HEK293 (cell line): ENCODE results near the gene ELOVL7.

Experiments
- CTCF ChIA-PET: fragments of 350-600 bp; formaldehyde crosslinking; extraction: SDS; loops from one replicate; lab custom pipeline; 2021; ENCODE audit warnings: antibody characterized with exemption; lab: Yijun Ruan, JAX
- POLR2A ChIA-PET: fragments of 300-600 bp; formaldehyde crosslinking; extraction: SDS; loops from one replicate; lab custom pipeline; 2020; ENCODE audit warnings: antibody characterized with exemption, inconsistent platforms; lab: Yijun Ruan, JAX
- H3K27ac ChIP-seq: fragments of 200-500 bp; sonication (Bioruptor generic); 2 replicates; pipeline ENCODE4 v1.5.1; 2014; ENCODE audit warnings: low read depth, low read length, control low read depth, inconsistent platforms; ENCODE audit errors: extremely low read depth
- H3K36me3 ChIP-seq, 2 experiments: fragments of 200-500 bp in 1 of 2; sonication (Bioruptor generic) in 1 of 2; 1 replicate in 1 of 2; 2 replicates in 1 of 2; pipeline ENCODE4 v1.5.1; 2014 to 2017; ENCODE audit warnings: inconsistent platforms in 2 of 2, low read length in 2 of 2; ENCODE audit not compliant: control insufficient read depth in 2 of 2, insufficient read depth in 1 of 2
- H3K4me1 ChIP-seq: fragments of 200-500 bp; sonication (Bioruptor generic); 2 replicates; pipeline ENCODE4 v1.5.1; 2014; ENCODE audit warnings: mild to moderate bottlenecking, low read length, inconsistent platforms; ENCODE audit not compliant: control insufficient read depth, insufficient read depth
- H3K4me3 ChIP-seq: 2 replicates; pipeline ENCODE4 v1.5.1; 2011; ENCODE audit warnings: low read depth, mild to moderate bottlenecking, control low read depth, low read length, moderate library complexity
- H3K9me3 ChIP-seq: fragments of 200-500 bp; sonication (Bioruptor generic); 2 replicates; pipeline ENCODE4 v1.5.1; 2014; ENCODE audit warnings: low read depth, low read length, inconsistent platforms; ENCODE audit not compliant: control insufficient read depth, insufficient read depth
- IKZF3 ChIP-seq: fragments of 450-650 bp; IDR thresholded peaks from 2 replicates; pipeline ENCODE4 v1.5.0; 2018; ENCODE audit warnings: missing biosample characterization, mild to moderate bottlenecking, missing genetic modification characterization, moderate library complexity
- SCRT2 ChIP-seq: fragments of 450-650 bp; formaldehyde crosslinking; IDR thresholded peaks from 2 replicates; pipeline ENCODE4 v1.5.1; 2016; ENCODE audit warnings: missing biosample characterization, missing genetic modification characterization
- TSHZ1 ChIP-seq: fragments of 450-650 bp; formaldehyde crosslinking; IDR thresholded peaks from 2 replicates; pipeline ENCODE4 v1.5.1; 2016; ENCODE audit warnings: missing biosample characterization, missing genetic modification characterization, borderline replicate concordance
- ZBTB11 ChIP-seq: fragments of 450-650 bp; formaldehyde crosslinking; conservative IDR thresholded peaks from 2 replicates; pipeline ENCODE4 v1.5.1; 2016; ENCODE audit warnings: low read depth, missing biosample characterization, missing genetic modification characterization
- ZNF10 ChIP-seq: fragments of 450-650 bp; formaldehyde crosslinking; IDR thresholded peaks from 2 replicates; pipeline ENCODE4 v1.5.1; 2017; ENCODE audit warnings: missing biosample characterization, missing genetic modification characterization
- ZNF146 ChIP-seq: fragments of 450-650 bp; formaldehyde crosslinking; IDR thresholded peaks from 2 replicates; pipeline ENCODE4 v1.5.1; 2016; ENCODE audit warnings: missing biosample characterization, missing genetic modification characterization
- ZNF48 ChIP-seq: fragments of 450-650 bp; formaldehyde crosslinking; IDR thresholded peaks from 2 replicates; pipeline ENCODE4 v1.5.1; 2016; ENCODE audit warnings: missing biosample characterization, missing genetic modification characterization
- ZNF561 ChIP-seq: fragments of 450-650 bp; IDR thresholded peaks from 2 replicates; pipeline ENCODE4 v1.5.1; 2018; ENCODE audit warnings: missing biosample characterization, missing genetic modification characterization, borderline replicate concordance
- ZNF707 ChIP-seq: fragments of 450-650 bp; formaldehyde crosslinking; IDR thresholded peaks from 2 replicates; pipeline ENCODE4 v1.5.1; 2016; ENCODE audit warnings: missing biosample characterization, missing genetic modification characterization
- ZNF791 ChIP-seq: fragments of 450-650 bp; formaldehyde crosslinking; IDR thresholded peaks from 2 replicates; pipeline ENCODE4 v1.5.1; 2016; ENCODE audit warnings: missing biosample characterization, missing genetic modification characterization
- TF ChIP-seq, protein P1 (sequence below): fragments of 450-650 bp; formaldehyde crosslinking; IDR thresholded peaks from 2 replicates; pipeline ENCODE4 v1.5.1; 2016; ENCODE audit warnings: missing biosample characterization, missing genetic modification characterization
- TF ChIP-seq, protein P2 (sequence below): fragments of 450-650 bp; formaldehyde crosslinking; IDR thresholded peaks from 2 replicates; pipeline ENCODE4 v1.5.1; 2016; ENCODE audit warnings: missing biosample characterization, missing genetic modification characterization

ELOVL7 gene

GRCh38 chr5:60846298-60846697, 2.2 kb upstream of the ELOVL7 start:
- ChIA-PET CTCF (no interaction called here), POLR2A (no interaction called here)
- no peaks in the 10 kb centered on the region for H3K36me3 ChIP-seq

GRCh38 chr5:60843386-60843935, 608 bp downstream of the ELOVL7 start:
- ChIA-PET POLR2A (interaction anchor here (1.4 to 2.0 kb wide), 5 partner anchors 8 to 147 kb away, joined by 3 to 13 read pairs (median 7); partner anchors contain the start of genes DEPDC1B, ERCC8 and NDUFAF2), CTCF (interaction anchor here (0.7 to 1.4 kb wide), 5 partner anchors 15 to 211 kb away, joined by 3 to 7 read pairs (median 4); no protein-coding TSS in a partner anchor)
- no peaks in the 10 kb centered on the region for H3K9me3 ChIP-seq
- no peaks in the 10 kb centered on the region for H3K36me3 ChIP-seq
- H3K4me1 ChIP-seq = no peaks in the 10 kb centered on the region; the same call in 1 of the 2 replicates
- H3K4me3 ChIP-seq = peak overlapping the region; percentile 89
- peak overlapping the region; percentile 61; the same call in 1 of the 2 replicates for H3K27ac ChIP-seq
- TF ChIP-seq ZNF146 (tag by site-specific recombination) (no peak), ZNF707 (tag by site-specific recombination) (no peak), ZBTB11 (tag by site-specific recombination) (0 out of 2 replicates have a peak, but pooled peaks have one; percentile 18), IKZF3 (tag by site-specific recombination) (no peak), SCRT2 (tag by site-specific recombination) (peak; percentile 44), ZNF561 (tag by site-specific recombination) (no peak), ZNF10 (tag by site-specific recombination) (no peak)
- TF ChIP-seq, protein P1, sequence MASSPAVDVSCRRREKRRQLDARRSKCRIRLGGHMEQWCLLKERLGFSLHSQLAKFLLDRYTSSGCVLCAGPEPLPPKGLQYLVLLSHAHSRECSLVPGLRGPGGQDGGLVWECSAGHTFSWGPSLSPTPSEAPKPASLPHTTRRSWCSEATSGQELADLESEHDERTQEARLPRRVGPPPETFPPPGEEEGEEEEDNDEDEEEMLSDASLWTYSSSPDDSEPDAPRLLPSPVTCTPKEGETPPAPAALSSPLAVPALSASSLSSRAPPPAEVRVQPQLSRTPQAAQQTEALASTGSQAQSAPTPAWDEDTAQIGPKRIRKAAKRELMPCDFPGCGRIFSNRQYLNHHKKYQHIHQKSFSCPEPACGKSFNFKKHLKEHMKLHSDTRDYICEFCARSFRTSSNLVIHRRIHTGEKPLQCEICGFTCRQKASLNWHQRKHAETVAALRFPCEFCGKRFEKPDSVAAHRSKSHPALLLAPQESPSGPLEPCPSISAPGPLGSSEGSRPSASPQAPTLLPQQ (tag by site-specific recombination) = 0 out of 2 replicates have a peak, but pooled peaks have one; percentile 8

More at GRCh38 chr5:60846298-60846697, 2.2 kb upstream of the ELOVL7 start:
- H3K9me3 ChIP-seq = no peaks in the 10 kb centered on the region
- no peak overlapping the region for H3K4me3 ChIP-seq
- TF ChIP-seq ZNF48 (tag by site-specific recombination) (no peak), TSHZ1 (tag by site-specific recombination) (no peak), ZNF791 (tag by site-specific recombination) (no peak)
- TF ChIP-seq, protein P2, sequence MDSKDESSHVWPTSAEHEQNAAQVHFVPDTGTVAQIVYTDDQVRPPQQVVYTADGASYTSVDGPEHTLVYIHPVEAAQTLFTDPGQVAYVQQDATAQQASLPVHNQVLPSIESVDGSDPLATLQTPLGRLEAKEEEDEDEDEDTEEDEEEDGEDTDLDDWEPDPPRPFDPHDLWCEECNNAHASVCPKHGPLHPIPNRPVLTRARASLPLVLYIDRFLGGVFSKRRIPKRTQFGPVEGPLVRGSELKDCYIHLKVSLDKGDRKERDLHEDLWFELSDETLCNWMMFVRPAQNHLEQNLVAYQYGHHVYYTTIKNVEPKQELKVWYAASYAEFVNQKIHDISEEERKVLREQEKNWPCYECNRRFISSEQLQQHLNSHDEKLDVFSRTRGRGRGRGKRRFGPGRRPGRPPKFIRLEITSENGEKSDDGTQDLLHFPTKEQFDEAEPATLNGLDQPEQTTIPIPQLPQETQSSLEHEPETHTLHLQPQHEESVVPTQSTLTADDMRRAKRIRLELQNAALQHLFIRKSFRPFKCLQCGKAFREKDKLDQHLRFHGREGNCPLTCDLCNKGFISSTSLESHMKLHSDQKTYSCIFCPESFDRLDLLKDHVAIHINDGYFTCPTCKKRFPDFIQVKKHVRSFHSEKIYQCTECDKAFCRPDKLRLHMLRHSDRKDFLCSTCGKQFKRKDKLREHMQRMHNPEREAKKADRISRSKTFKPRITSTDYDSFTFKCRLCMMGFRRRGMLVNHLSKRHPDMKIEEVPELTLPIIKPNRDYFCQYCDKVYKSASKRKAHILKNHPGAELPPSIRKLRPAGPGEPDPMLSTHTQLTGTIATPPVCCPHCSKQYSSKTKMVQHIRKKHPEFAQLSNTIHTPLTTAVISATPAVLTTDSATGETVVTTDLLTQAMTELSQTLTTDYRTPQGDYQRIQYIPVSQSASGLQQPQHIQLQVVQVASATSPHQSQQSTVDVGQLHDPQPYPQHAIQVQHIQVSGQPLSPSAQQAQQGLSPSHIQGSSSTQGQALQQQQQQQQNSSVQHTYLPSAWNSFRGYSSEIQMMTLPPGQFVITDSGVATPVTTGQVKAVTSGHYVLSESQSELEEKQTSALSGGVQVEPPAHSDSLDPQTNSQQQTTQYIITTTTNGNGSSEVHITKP (tag by site-specific recombination) = peak; percentile 77
- TF ChIP-seq, all 188 proteins: peak for 1
- no peaks in the 10 kb centered on the region; the same call in 1 of the 2 replicates for H3K4me1 ChIP-seq
- no peak overlapping the region for H3K27ac ChIP-seq
